ENCODE data around the gene ANO9. TPM values are rescaled to one million over a fixed set of nuclear protein-coding genes. Genes with fewer than 3 reads are reported as not detected.

The ANO9 gene
- total RNA-seq, 4 donors from 2014 or later, result 0.11 to 0.42 (median 0.32) TPM; not detected in 1

DNA sequence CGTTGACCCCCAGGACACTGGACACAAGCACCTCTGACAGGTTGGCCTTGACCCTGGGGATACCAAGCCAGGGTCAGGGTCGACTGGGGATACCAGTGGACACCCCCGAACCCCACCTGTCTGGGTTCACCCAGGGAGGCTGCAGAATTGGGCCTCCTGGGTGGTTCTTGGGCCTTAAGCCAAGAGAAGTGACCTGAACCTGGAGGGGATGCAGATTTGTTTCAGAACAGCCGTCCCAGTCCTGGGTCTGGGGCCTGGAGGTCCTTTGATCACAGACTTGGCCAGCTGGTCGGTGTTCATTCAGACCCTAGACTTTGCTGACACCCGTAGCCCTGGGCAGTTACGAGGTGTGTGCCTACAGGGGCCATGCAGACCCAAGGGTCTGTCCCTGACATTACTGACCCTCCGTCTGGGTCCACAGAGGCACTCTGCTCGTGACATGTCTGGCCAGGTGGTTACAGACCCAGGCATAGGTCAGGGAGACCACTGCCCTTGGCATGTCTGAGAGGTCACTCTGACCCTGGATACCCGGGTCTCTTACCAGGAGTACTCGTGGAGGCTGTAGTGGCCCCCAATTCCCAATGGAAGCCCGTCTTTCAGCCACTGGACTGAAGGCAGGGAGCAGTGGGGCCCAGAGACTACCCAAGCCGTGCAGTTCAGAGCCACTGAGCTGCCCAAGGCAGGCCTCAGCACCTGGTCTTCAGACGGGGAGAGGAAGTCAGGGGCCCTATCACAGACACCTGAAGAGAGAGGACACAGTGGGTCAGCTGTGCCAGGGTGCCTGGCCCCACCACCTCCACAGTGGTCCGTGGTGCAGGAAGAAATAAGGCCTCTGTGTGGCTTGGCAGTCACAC lies 33.4 kb downstream of the ANO9 start:
- DNase-seq (ENCODE audit: extremely low spot score), result no peak
- intact Hi-C loops (cut with DNase I), result loop anchor here (5.0 kb wide), 1 partner anchor 104 kb away; no protein-coding TSS in a partner anchor
- Histone ChIP-seq H3K4me1 (peaks cover 16 to 26% (median 24%) of the 10 kb centered on the region in 4 donors), H3K4me3 (no peak overlapping the region), H3K27me3 (peaks cover 0 to 12% (median under 1%) of the 10 kb centered on the region in 4 donors), H3K9me3 (no peaks in the 10 kb centered on the region), H3K36me3 (no peaks in the 10 kb centered on the region), H3K27ac (replicated peaks in 1 of 4) (no peak overlapping the region)
- WGBS, result 89% methylated on average over 11 of the region's 15 CpGs
- TF ChIP-seq EP300 (IDR thresholded peaks at IDR 0.05), result no peak
- no peak for TF ChIP-seq POLR2AphosphoS5 (IDR thresholded peaks at IDR 0.05)
- TF ChIP-seq, protein P1, sequence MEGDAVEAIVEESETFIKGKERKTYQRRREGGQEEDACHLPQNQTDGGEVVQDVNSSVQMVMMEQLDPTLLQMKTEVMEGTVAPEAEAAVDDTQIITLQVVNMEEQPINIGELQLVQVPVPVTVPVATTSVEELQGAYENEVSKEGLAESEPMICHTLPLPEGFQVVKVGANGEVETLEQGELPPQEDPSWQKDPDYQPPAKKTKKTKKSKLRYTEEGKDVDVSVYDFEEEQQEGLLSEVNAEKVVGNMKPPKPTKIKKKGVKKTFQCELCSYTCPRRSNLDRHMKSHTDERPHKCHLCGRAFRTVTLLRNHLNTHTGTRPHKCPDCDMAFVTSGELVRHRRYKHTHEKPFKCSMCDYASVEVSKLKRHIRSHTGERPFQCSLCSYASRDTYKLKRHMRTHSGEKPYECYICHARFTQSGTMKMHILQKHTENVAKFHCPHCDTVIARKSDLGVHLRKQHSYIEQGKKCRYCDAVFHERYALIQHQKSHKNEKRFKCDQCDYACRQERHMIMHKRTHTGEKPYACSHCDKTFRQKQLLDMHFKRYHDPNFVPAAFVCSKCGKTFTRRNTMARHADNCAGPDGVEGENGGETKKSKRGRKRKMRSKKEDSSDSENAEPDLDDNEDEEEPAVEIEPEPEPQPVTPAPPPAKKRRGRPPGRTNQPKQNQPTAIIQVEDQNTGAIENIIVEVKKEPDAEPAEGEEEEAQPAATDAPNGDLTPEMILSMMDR (IDR thresholded peaks at IDR 0.05), result no peak
- no peak for TF ChIP-seq POLR2A (IDR thresholded peaks at IDR 0.05; ENCODE audit: low read depth)

DNA sequence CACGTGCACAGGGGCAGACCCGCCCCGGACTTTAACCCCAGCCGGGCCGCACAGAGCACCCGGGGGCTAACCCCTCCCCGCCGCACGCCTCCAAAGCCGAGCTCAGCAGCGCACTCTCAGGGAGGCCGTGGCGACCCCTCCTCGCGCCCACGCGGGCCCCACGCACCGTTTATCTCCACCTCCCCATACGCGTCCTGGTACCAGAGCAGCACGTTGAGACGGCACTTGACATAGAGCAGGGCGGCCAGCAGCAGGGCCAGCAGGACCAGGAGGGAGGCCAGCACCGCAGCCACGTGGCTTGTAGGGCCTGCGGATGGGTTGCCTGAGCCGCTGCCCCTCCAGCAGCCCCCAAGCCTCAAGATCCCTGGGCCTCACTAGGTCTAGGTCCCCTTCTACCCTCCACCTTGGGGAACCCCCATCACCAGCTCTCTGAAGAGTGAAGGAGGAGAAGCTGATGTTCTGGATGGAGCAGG lies 34.1 kb downstream of the ANO9 start:
- Histone ChIP-seq H3K4me3 (peak overlapping the region; percentile 62 to 86 (median 71)), H3K36me3 (no peaks in the 10 kb centered on the region), H3K9me3 (no peaks in the 10 kb centered on the region), H3K27ac (replicated peaks in 1 of 4) (peak overlapping the region in 3 of 4 donors; percentile 18 to 75 (median 47)), H3K27me3 (peaks cover 0 to 17% (median 3%) of the 10 kb centered on the region in 4 donors), H3K4me1 (peaks cover 16 to 26% (median 24%) of the 10 kb centered on the region in 4 donors)
- no peak for DNase-seq (ENCODE audit: extremely low spot score)
- intact Hi-C loops (cut with DNase I), result loop anchor here (2.0 to 5.0 kb wide), 2 partner anchors 41 to 105 kb away; no protein-coding TSS in a partner anchor
- 75% methylated on average over 16 of the region's 28 CpGs for WGBS
- no peak for TF ChIP-seq POLR2A (IDR thresholded peaks at IDR 0.05; ENCODE audit: low read depth)
- TF ChIP-seq POLR2AphosphoS5 (IDR thresholded peaks at IDR 0.05), result no peak
- TF ChIP-seq, protein P1 (IDR thresholded peaks at IDR 0.05), result no peak
- no peak for TF ChIP-seq EP300 (IDR thresholded peaks at IDR 0.05)

DNA sequence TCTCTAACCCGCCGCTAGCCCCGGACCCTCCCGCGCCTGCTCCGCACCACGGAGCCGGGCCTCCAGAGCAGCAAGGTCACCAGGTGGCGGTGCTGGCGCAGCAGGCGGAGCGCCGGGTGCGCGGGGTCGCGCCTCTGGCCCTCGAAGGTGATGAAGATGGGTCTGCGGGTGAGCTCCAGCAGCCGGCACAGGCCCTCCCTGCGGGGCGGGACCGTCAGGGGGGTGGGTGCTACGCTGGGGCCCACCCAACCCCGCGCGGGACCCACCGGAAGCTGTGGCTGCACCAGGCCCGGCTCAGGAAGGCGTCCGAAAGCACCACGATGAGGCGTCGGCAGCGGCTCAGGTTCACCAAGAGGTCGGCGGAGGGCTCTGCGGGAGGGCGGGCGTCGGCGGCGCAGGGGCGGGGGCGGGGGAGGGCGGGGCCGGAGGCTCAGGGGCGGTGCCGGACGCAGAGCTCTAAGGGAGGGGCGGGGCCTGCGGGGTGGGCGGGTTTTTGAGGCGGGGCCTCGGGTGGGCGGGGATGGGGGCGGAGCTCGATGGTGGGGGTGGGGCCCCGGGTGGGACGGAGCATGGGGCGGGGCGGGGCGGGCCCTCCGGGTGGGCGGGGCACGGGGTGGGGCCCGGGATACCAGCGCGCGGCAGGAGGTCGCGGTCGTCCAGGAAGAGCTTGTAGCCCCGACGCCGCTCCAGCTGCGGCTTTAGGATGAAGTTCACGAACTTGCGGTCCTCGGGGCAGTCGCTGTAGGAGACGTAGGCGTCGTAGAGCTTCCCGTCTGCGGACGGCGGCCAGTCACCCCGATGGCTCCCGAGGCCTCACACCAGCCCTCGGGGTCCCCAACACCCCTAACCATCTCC lies 34.8 kb downstream of the ANO9 start:
- TF ChIP-seq, protein P1 (IDR thresholded peaks at IDR 0.05), result peak in 2 of 3 experiments; percentile 20 to 26
- TF ChIP-seq POLR2A (IDR thresholded peaks at IDR 0.05; ENCODE audit: low read depth), result no peak
- TF ChIP-seq EP300 (IDR thresholded peaks at IDR 0.05), result no peak
- TF ChIP-seq POLR2AphosphoS5 (IDR thresholded peaks at IDR 0.05), result peak; percentile 28 to 39
- H3K9me3 ChIP-seq, result no peaks in the 10 kb centered on the region
- DNase-seq (ENCODE audit: extremely low spot score), result peak; percentile 95
- H3K27ac ChIP-seq (replicated peaks in 1 of 4), result peak overlapping the region; percentile 69 to 79 (median 74)
- intact Hi-C loops (cut with DNase I), result loop anchor here (2.0 to 5.0 kb wide), 2 partner anchors 42 to 105 kb away; no protein-coding TSS in a partner anchor
- no peaks in the 10 kb centered on the region for H3K36me3 ChIP-seq
- WGBS, result 60% methylated on average over 3 of the region's 91 CpGs
- peaks cover 16 to 26% (median 24%) of the 10 kb centered on the region in 4 donors for H3K4me1 ChIP-seq
- H3K27me3 ChIP-seq, result peaks cover 0 to 17% (median 3%) of the 10 kb centered on the region in 4 donors
- H3K4me3 ChIP-seq, result peak overlapping the region; percentile 62 to 86 (median 71)

DNA sequence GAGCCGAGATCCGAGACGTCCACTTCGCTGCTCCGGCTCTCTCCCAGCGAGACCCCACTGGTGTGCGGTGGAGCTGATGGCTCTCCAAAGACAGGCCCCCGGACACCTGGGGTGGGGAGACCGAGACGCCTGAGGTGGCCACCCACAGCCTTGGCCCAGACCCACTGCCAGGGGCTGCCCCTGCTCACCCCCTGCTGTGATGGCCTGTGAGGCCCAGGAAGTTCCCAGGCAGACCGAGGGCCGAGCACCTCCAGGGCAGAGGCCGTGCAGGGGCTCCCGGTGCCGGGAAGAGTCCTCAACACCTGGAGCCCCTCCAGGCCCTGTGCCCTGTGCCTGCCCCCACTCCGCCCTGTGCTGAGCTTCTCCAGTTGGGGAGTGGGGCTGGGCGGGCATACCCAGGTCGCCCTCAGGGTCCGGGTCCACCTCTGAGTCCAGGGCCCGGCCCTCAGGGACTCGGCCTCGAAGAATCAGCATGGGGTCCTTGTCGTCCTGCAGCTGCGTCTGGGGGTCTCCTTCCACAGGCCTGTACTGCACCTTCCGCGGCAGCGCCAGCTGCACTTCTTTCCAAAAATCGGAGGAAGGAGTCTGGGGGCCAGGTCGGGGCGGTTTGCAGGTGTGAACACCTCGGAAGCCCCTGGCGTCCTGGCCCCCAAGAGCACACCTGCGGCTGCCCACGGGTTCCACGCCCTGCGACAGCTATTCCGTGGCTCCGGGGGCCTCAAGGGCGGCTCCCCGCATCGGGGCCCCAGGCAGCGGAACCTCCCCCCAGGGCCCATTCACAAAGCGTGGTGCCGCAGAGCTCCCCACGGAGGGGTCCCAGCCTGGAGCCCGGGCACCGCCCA lies 35.6 kb downstream of the ANO9 start:
- 80% methylated on average over 8 of the region's 47 CpGs for WGBS
- Histone ChIP-seq H3K4me3 (peak overlapping the region; percentile 62 to 86 (median 71)), H3K36me3 (no peaks in the 10 kb centered on the region), H3K9me3 (no peaks in the 10 kb centered on the region), H3K27me3 (peaks cover 0 to 17% (median 3%) of the 10 kb centered on the region in 4 donors), H3K27ac (replicated peaks in 1 of 4) (peak overlapping the region; percentile 69 to 79 (median 74)), H3K4me1 (peaks cover 16 to 26% (median 24%) of the 10 kb centered on the region in 4 donors)
- TF ChIP-seq POLR2AphosphoS5 (IDR thresholded peaks at IDR 0.05) (no peak), POLR2A (IDR thresholded peaks at IDR 0.05; ENCODE audit: low read depth) (no peak), EP300 (IDR thresholded peaks at IDR 0.05) (no peak)
- TF ChIP-seq, protein P1 (IDR thresholded peaks at IDR 0.05), result no peak
- no peak for DNase-seq (ENCODE audit: extremely low spot score)
- intact Hi-C loops (cut with DNase I), result loop anchor here (2.0 to 5.0 kb wide), 2 partner anchors 43 to 106 kb away; no protein-coding TSS in a partner anchor

Data from esophagus muscularis mucosa (tissue), 4 donors.